GM23338 (cell line): ENCODE results near the gene GCK. TPM values are rescaled to one million over a fixed set of nuclear protein-coding genes. Genes with fewer than 3 reads are reported as not detected.

Experiments
- ATAC-seq: fragments of 200-7000 bp; cut with Tn5 transposase; 3 replicates; pipeline ENCODE4 v1.9.1; 2020
- DNase-seq: peaks from one replicate; pipeline ENCODE4 v3.0.0-alpha.2; 2015; ENCODE audit warnings: low spot score
- H2AFZ ChIP-seq: fragments of 200-600 bp; sonication (generic); 2 replicates; pipeline ENCODE4 v1.8.0; 2016; ENCODE audit warnings: antibody characterized with exemption, mild to moderate bottlenecking, moderate library complexity
- H3F3A ChIP-seq: fragments of 200-600 bp; sonication (generic); replicated peaks from 2 replicates; pipeline ENCODE4 v1.8.0; 2017; ENCODE audit warnings: antibody characterized with exemption, mixed run types, low read depth
- H3K27ac ChIP-seq: fragments of 200-600 bp; sonication (generic); 2 replicates; pipeline ENCODE4 v1.6.1; 2016; ENCODE audit warnings: low read depth
- H3K27me3 ChIP-seq: fragments of 200-600 bp; sonication (generic); 2 replicates; pipeline ENCODE4 v1.8.0; 2016; ENCODE audit warnings: mild to moderate bottlenecking, mixed run types, moderate library complexity; ENCODE audit not compliant: insufficient read depth
- H3K36me3 ChIP-seq: fragments of 200-600 bp; sonication (generic); 2 replicates; pipeline ENCODE4 v1.8.0; 2016; ENCODE audit warnings: mild to moderate bottlenecking; ENCODE audit not compliant: insufficient read depth
- H3K4me1 ChIP-seq: fragments of 200-600 bp; sonication (generic); 2 replicates; pipeline ENCODE4 v1.8.0; 2016; ENCODE audit warnings: mild to moderate bottlenecking, moderate library complexity; ENCODE audit not compliant: insufficient read depth
- H3K4me2 ChIP-seq: fragments of 200-600 bp; sonication (generic); 2 replicates; pipeline ENCODE4 v1.7.1; 2017; ENCODE audit warnings: mixed run types
- H3K4me3 ChIP-seq: fragments of 200-600 bp; sonication (generic); 2 replicates; pipeline ENCODE4 v1.6.1; 2016; ENCODE audit warnings: mixed run types
- H3K79me2 ChIP-seq: fragments of 200-600 bp; sonication (generic); replicated peaks from 2 replicates; pipeline ENCODE4 v1.8.0; 2017; ENCODE audit warnings: mild to moderate bottlenecking; ENCODE audit not compliant: insufficient read depth
- H3K9me2 ChIP-seq: fragments of 200-600 bp; sonication (generic); 2 replicates; pipeline ENCODE4 v1.8.0; 2017; ENCODE audit not compliant: insufficient read depth
- H4K20me1 ChIP-seq: fragments of 200-600 bp; sonication (generic); replicated peaks from 2 replicates; pipeline ENCODE4 v1.8.0; 2017; ENCODE audit warnings: mild to moderate bottlenecking; ENCODE audit not compliant: insufficient read depth
- H3K27ac Mint-ChIP-seq: 2 replicates; pipeline ENCODE4 v1.8.0; 2020; ENCODE audit warnings: inconsistent platforms, mild to moderate bottlenecking, moderate library complexity, mixed read lengths
- H3K27me3 Mint-ChIP-seq: 3 replicates; pipeline ENCODE4 v1.8.0; 2022; ENCODE audit warnings: low read depth, mild to moderate bottlenecking, moderate library complexity, mixed read lengths, inconsistent platforms; ENCODE audit not compliant: insufficient read depth, poor library complexity
- H3K36me3 Mint-ChIP-seq: 3 replicates; pipeline ENCODE4 v1.8.0; 2021; ENCODE audit warnings: low read depth, mild to moderate bottlenecking, inconsistent platforms, moderate library complexity, mixed read lengths
- H3K4me1 Mint-ChIP-seq: 3 replicates; pipeline ENCODE4 v1.8.0; 2020; ENCODE audit warnings: mild to moderate bottlenecking, inconsistent platforms, mixed read lengths
- H3K4me3 Mint-ChIP-seq: 3 replicates; pipeline ENCODE4 v1.8.0; 2021; ENCODE audit warnings: moderate library complexity, mild to moderate bottlenecking, inconsistent platforms, mixed read lengths
- H3K9me3 Mint-ChIP-seq: 3 replicates; pipeline ENCODE4 v1.8.0; 2020; ENCODE audit warnings: moderate library complexity, mild to moderate bottlenecking, inconsistent platforms, mixed read lengths
- CREB1 ChIP-seq: fragments of 250-450 bp; sonication (Bioruptor Pico); IDR thresholded peaks from 2 replicates; pipeline ENCODE4 v1.5.0; 2020; ENCODE audit warnings: low read depth, mild to moderate bottlenecking, moderate library complexity
- EZH2 ChIP-seq: fragments of 200-600 bp; sonication (generic); IDR thresholded peaks from one replicate; pipeline ENCODE4 v1.8.0; 2017; ENCODE audit warnings: antibody characterized with exemption, mild to moderate bottlenecking, low read depth; ENCODE audit not compliant: unreplicated experiment
- EZH2phosphoT487 ChIP-seq: fragments of 200-600 bp; sonication (generic); IDR thresholded peaks from one replicate; pipeline ENCODE4 v1.8.1; 2018; ENCODE audit warnings: antibody characterized with exemption; ENCODE audit not compliant: unreplicated experiment
- JUNB ChIP-seq: IDR thresholded peaks from one replicate; pipeline ENCODE4 v1.6.1; 2016; ENCODE audit warnings: antibody characterized with exemption; ENCODE audit not compliant: unreplicated experiment
- NANOG ChIP-seq: IDR thresholded peaks from 2 replicates; pipeline ENCODE4 v1.6.1; 2016; ENCODE audit warnings: antibody characterized with exemption, borderline replicate concordance
- POLR2AphosphoS5 ChIP-seq: IDR thresholded peaks from 2 replicates; pipeline ENCODE4 v1.6.1; 2016; ENCODE audit warnings: antibody characterized with exemption, low read depth
- STAT1 ChIP-seq: IDR thresholded peaks from one replicate; pipeline ENCODE4 v1.6.1; 2016; ENCODE audit warnings: antibody characterized with exemption; ENCODE audit not compliant: unreplicated experiment
- ZNF114 ChIP-seq: fragments of 250-450 bp; sonication (Bioruptor Pico); IDR thresholded peaks from 2 replicates; pipeline ENCODE4 v1.5.0; 2020; ENCODE audit warnings: mild to moderate bottlenecking, moderate library complexity
- ZNF331 ChIP-seq: fragments of 250-450 bp; sonication (Bioruptor Pico); IDR thresholded peaks from 2 replicates; pipeline ENCODE4 v1.5.0; 2020; ENCODE audit warnings: low read depth, mild to moderate bottlenecking, moderate library complexity
- polyA plus RNA-seq: library from polyadenylated mRNA; unstranded; fragments of >200 nt; fragmentation: Nextera tagmentation; extraction: Ambion mirVana; gene quantifications from 2 replicates; pipeline ENCODE4 v1.2.1, GENCODE V29; 2016
- total RNA-seq: library from RNA; depleted of rRNA; stranded (reverse); fragments of >200 nt; shearing (Covaris generic); gene quantifications from 2 replicates; pipeline ENCODE4 v1.2.3, GENCODE V29; 2014
- TF ChIP-seq, protein P1 (sequence below), 2 experiments: fragments of 200-600 bp in 1 of 2; sonication (generic) in 1 of 2; conservative IDR thresholded peaks; 2 replicates each; pipeline versions ENCODE4 v1.5.1 to v1.6.1; 2016 to 2017; ENCODE audit warnings: antibody characterized with exemption in 2 of 2, low read depth in 2 of 2, mild to moderate bottlenecking in 2 of 2, moderate library complexity in 1 of 2
- TF ChIP-seq, protein P2 (sequence below): IDR thresholded peaks from one replicate; pipeline ENCODE4 v1.6.1; 2018; ENCODE audit warnings: antibody characterized with exemption; ENCODE audit not compliant: unreplicated experiment
- TF ChIP-seq, protein P3 (sequence below): fragments of 250-450 bp; sonication (Bioruptor Pico); IDR thresholded peaks from 2 replicates; pipeline ENCODE4 v1.5.0; 2020; ENCODE audit warnings: mild to moderate bottlenecking, moderate library complexity
- TF ChIP-seq, protein P4 (sequence below): IDR thresholded peaks from 2 replicates; pipeline ENCODE4 v1.6.1; 2016; ENCODE audit warnings: antibody characterized with exemption

The GCK gene
- total and polyA plus RNA-seq, 2 experiments from 2014 or later = 6.1 to 7.3 TPM

DNA sequence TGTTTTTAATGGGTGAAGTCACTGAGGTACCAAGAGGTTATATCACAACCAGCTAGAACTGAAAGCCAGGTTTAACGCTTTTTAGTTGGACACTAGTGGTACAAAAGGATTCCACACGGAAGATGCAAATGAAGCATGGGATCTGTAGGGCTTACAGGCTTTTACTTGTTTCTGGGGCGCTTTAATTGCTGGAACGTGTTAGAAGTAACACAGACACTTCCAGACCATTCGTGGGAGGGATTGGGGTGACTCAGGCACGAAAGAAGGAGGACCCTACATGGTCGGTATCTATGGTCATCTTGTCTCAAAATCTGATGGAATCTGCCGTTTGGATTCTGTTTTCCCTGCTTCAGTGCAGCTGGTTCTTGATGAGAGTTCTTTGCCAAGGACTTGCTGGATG lies 12.6 kb upstream of the GCK start:
- peak overlapping the region; percentile 97 for H3K4me3 ChIP-seq
- no peaks in the 10 kb centered on the region for H3K9me2 ChIP-seq
- peaks cover 10% of the 10 kb centered on the region; the same call in 1 of the 2 replicates for H3K4me1 ChIP-seq
- peak overlapping the region; percentile 100 for H3K4me2 ChIP-seq
- peaks cover 7% of the 10 kb centered on the region; the same call in 1 of the 2 replicates for H3K27me3 ChIP-seq
- 0 out of 2 replicates have a peak overlapping the region, but pooled peaks have one; percentile 46 for H3K27ac Mint-ChIP-seq
- peaks cover 8% of the 10 kb centered on the region for H3K4me1 Mint-ChIP-seq
- no peak overlapping the region for H3K27ac ChIP-seq
- H3K27me3 Mint-ChIP-seq = peaks cover 5% of the 10 kb centered on the region
- no peaks in the 10 kb centered on the region for H3F3A ChIP-seq
- H3K79me2 ChIP-seq = peaks cover 43% of the 10 kb centered on the region
- no peak for DNase-seq
- TF ChIP-seq, protein P1, sequence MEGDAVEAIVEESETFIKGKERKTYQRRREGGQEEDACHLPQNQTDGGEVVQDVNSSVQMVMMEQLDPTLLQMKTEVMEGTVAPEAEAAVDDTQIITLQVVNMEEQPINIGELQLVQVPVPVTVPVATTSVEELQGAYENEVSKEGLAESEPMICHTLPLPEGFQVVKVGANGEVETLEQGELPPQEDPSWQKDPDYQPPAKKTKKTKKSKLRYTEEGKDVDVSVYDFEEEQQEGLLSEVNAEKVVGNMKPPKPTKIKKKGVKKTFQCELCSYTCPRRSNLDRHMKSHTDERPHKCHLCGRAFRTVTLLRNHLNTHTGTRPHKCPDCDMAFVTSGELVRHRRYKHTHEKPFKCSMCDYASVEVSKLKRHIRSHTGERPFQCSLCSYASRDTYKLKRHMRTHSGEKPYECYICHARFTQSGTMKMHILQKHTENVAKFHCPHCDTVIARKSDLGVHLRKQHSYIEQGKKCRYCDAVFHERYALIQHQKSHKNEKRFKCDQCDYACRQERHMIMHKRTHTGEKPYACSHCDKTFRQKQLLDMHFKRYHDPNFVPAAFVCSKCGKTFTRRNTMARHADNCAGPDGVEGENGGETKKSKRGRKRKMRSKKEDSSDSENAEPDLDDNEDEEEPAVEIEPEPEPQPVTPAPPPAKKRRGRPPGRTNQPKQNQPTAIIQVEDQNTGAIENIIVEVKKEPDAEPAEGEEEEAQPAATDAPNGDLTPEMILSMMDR (conservative IDR thresholded peaks at IDR 0.05; ENCODE audit: low read depth in 2 of 2) = no peak
- TF ChIP-seq ZNF114 (CRISPR knock-in tag) (no peak), POLR2AphosphoS5 (no peak), NANOG (no peak), ZNF331 (no peak), EZH2 (no peak), EZH2phosphoT487 (no peak), STAT1 (no peak), CREB1 (CRISPR knock-in tag) (no peak), JUNB (no peak)
- TF ChIP-seq, protein P2, sequence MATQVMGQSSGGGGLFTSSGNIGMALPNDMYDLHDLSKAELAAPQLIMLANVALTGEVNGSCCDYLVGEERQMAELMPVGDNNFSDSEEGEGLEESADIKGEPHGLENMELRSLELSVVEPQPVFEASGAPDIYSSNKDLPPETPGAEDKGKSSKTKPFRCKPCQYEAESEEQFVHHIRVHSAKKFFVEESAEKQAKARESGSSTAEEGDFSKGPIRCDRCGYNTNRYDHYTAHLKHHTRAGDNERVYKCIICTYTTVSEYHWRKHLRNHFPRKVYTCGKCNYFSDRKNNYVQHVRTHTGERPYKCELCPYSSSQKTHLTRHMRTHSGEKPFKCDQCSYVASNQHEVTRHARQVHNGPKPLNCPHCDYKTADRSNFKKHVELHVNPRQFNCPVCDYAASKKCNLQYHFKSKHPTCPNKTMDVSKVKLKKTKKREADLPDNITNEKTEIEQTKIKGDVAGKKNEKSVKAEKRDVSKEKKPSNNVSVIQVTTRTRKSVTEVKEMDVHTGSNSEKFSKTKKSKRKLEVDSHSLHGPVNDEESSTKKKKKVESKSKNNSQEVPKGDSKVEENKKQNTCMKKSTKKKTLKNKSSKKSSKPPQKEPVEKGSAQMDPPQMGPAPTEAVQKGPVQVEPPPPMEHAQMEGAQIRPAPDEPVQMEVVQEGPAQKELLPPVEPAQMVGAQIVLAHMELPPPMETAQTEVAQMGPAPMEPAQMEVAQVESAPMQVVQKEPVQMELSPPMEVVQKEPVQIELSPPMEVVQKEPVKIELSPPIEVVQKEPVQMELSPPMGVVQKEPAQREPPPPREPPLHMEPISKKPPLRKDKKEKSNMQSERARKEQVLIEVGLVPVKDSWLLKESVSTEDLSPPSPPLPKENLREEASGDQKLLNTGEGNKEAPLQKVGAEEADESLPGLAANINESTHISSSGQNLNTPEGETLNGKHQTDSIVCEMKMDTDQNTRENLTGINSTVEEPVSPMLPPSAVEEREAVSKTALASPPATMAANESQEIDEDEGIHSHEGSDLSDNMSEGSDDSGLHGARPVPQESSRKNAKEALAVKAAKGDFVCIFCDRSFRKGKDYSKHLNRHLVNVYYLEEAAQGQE = no peak
- TF ChIP-seq, protein P3, sequence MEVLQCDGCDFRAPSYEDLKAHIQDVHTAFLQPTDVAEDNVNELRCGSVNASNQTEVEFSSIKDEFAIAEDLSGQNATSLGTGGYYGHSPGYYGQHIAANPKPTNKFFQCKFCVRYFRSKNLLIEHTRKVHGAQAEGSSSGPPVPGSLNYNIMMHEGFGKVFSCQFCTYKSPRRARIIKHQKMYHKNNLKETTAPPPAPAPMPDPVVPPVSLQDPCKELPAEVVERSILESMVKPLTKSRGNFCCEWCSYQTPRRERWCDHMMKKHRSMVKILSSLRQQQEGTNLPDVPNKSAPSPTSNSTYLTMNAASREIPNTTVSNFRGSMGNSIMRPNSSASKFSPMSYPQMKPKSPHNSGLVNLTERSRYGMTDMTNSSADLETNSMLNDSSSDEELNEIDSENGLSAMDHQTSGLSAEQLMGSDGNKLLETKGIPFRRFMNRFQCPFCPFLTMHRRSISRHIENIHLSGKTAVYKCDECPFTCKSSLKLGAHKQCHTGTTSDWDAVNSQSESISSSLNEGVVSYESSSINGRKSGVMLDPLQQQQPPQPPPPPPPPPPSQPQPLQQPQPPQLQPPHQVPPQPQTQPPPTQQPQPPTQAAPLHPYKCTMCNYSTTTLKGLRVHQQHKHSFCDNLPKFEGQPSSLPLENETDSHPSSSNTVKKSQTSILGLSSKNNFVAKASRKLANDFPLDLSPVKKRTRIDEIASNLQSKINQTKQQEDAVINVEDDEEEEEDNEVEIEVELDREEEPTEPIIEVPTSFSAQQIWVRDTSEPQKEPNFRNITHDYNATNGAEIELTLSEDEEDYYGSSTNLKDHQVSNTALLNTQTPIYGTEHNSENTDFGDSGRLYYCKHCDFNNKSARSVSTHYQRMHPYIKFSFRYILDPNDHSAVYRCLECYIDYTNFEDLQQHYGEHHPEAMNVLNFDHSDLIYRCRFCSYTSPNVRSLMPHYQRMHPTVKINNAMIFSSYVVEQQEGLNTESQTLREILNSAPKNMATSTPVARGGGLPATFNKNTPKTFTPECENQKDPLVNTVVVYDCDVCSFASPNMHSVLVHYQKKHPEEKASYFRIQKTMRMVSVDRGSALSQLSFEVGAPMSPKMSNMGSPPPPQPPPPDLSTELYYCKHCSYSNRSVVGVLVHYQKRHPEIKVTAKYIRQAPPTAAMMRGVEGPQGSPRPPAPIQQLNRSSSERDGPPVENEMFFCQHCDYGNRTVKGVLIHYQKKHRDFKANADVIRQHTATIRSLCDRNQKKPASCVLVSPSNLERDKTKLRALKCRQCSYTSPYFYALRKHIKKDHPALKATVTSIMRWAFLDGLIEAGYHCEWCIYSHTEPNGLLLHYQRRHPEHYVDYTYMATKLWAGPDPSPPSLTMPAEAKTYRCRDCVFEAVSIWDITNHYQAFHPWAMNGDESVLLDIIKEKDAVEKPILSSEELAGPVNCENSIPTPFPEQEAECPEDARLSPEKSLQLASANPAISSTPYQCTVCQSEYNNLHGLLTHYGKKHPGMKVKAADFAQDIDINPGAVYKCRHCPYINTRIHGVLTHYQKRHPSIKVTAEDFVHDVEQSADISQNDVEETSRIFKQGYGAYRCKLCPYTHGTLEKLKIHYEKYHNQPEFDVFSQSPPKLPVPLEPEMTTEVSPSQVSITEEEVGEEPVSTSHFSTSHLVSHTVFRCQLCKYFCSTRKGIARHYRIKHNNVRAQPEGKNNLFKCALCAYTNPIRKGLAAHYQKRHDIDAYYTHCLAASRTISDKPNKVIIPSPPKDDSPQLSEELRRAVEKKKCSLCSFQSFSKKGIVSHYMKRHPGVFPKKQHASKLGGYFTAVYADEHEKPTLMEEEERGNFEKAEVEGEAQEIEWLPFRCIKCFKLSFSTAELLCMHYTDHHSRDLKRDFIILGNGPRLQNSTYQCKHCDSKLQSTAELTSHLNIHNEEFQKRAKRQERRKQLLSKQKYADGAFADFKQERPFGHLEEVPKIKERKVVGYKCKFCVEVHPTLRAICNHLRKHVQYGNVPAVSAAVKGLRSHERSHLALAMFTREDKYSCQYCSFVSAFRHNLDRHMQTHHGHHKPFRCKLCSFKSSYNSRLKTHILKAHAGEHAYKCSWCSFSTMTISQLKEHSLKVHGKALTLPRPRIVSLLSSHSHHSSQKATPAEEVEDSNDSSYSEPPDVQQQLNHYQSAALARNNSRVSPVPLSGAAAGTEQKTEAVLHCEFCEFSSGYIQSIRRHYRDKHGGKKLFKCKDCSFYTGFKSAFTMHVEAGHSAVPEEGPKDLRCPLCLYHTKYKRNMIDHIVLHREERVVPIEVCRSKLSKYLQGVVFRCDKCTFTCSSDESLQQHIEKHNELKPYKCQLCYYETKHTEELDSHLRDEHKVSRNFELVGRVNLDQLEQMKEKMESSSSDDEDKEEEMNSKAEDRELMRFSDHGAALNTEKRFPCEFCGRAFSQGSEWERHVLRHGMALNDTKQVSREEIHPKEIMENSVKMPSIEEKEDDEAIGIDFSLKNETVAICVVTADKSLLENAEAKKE = no peak
- TF ChIP-seq, protein P4, sequence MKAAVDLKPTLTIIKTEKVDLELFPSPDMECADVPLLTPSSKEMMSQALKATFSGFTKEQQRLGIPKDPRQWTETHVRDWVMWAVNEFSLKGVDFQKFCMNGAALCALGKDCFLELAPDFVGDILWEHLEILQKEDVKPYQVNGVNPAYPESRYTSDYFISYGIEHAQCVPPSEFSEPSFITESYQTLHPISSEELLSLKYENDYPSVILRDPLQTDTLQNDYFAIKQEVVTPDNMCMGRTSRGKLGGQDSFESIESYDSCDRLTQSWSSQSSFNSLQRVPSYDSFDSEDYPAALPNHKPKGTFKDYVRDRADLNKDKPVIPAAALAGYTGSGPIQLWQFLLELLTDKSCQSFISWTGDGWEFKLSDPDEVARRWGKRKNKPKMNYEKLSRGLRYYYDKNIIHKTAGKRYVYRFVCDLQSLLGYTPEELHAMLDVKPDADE = no peak
- H2AFZ ChIP-seq = no peak overlapping the region
- peaks cover 16% of the 10 kb centered on the region for H3K36me3 ChIP-seq
- H3K36me3 Mint-ChIP-seq = peaks cover 17% of the 10 kb centered on the region
- peaks cover 24% of the 10 kb centered on the region for H4K20me1 ChIP-seq
- peak overlapping the region; percentile 85 for H3K4me3 Mint-ChIP-seq
- ATAC-seq = no peak
- no peaks in the 10 kb centered on the region for H3K9me3 Mint-ChIP-seq
